Cardiac fibroblast (primary cell): ENCODE results near the gene NOTCH1.

Experiments
- DNase-seq, 2 donors: peaks; one replicate each; pipeline versions ENCODE4 v3.0.0 to v3.0.0-alpha.2; 2010; ENCODE audit warnings: low read depth in 2 of 2
- H3K4me3 ChIP-seq, 2 donors: replicated peaks in 1 of 2; 1 replicate in 1 of 2; 2 replicates in 1 of 2; pipeline ENCODE4 v1.5.1; 2011; ENCODE audit warnings: low read depth in 2 of 2, low read length in 2 of 2, mild to moderate bottlenecking in 2 of 2, moderate library complexity in 1 of 2
- CTCF ChIP-seq: IDR thresholded peaks from one replicate; pipeline ENCODE4 v1.5.1; 2011; ENCODE audit warnings: low read depth, mild to moderate bottlenecking, low read length, inconsistent platforms

Gene NOTCH1

GRCh38 chr9:136507992-136508375 is 37.9 kb downstream of the NOTCH1 start:
- no peak for TF ChIP-seq CTCF
- no peak for DNase-seq

GRCh38 chr9:136507221-136507991 is 38.4 kb downstream of the NOTCH1 start:
- no peak for TF ChIP-seq CTCF
- no peak for DNase-seq
- no peak overlapping the region for H3K4me3 ChIP-seq

More at GRCh38 chr9:136507992-136508375, 37.9 kb downstream of the NOTCH1 start:
- no peak overlapping the region for H3K4me3 ChIP-seq

GRCh38 chr9:136506425-136506824 is 39.4 kb downstream of the NOTCH1 start:
- H3K4me3 ChIP-seq, result no peak overlapping the region
- TF ChIP-seq CTCF, result no peak
- no peak for DNase-seq

- H3K4me3 ChIP-seq, result no peak overlapping the region
- no peak for DNase-seq
- no peak for TF ChIP-seq CTCF
Measured at GRCh38 chr9:136505406-136506403, 40.1 kb downstream of the NOTCH1 start.

GRCh38 chr9:136504512-136505348 is 41.1 kb downstream of the NOTCH1 start:
- DNase-seq, result no peak
- TF ChIP-seq CTCF, result no peak
- H3K4me3 ChIP-seq, result no peak overlapping the region

GRCh38 chr9:136502940-136503550 is 42.8 kb downstream of the NOTCH1 start:
- DNase-seq, result no peak
- TF ChIP-seq CTCF, result no peak
- H3K4me3 ChIP-seq, result no peak overlapping the region
